Body of pancreas (tissue), 4 donors: ENCODE results near the gene PHAX. TPM values are rescaled to one million over a fixed set of nuclear protein-coding genes. Genes with fewer than 3 reads are reported as not detected.

Experiments used
- ATAC-seq: fragments of 150-250 bp; one replicate; pipeline ENCODE4 v1.9.1; 2016
- DNase-seq, 4 donors: peaks; one replicate each; pipeline ENCODE4 v3.0.0-alpha.2; 2019
- H3K27ac ChIP-seq, 4 donors: fragments of 200-600 bp; sonication (generic); 1 replicate in 3 of 4; 2 replicates in 1 of 4; pipeline versions ENCODE4 v1.5.1 to v1.6.1; 2016 to 2019; ENCODE audit warnings: mild to moderate bottlenecking in 1 of 4, mixed read lengths in 1 of 4, moderate library complexity in 1 of 4
- H3K27me3 ChIP-seq, 2 donors: fragments of 200-600 bp; sonication (generic); one replicate each; pipeline ENCODE4 v1.6.0; 2016; ENCODE audit warnings: mild to moderate bottlenecking in 1 of 2
- H3K36me3 ChIP-seq, 2 donors: fragments of 200-600 bp; sonication (generic); replicated peaks in 1 of 2; 2 replicates each; pipeline ENCODE4 v1.5.1; 2016; ENCODE audit warnings: low read depth in 2 of 2; ENCODE audit not compliant: insufficient read depth in 1 of 2
- H3K4me1 ChIP-seq: fragments of 200-600 bp; sonication (generic); one replicate; pipeline ENCODE4 v1.6.0; 2016
- H3K4me3 ChIP-seq, 2 donors: fragments of 200-600 bp; sonication (generic); 1 replicate in 1 of 2; 2 replicates in 1 of 2; pipeline ENCODE4 v1.5.1; 2016 to 2019
- H3K9me3 ChIP-seq, 3 donors: fragments of 200-600 bp; sonication (generic); 1 replicate in 2 of 3; 2 replicates in 1 of 3; pipeline ENCODE4 v1.5.1; 2016
- POLR2A ChIP-seq, 3 donors: fragments of 450-650 bp; IDR thresholded peaks; one replicate each; pipeline ENCODE4 v1.6.1; 2016; ENCODE audit warnings: antibody characterized with exemption in 3 of 3, mild to moderate bottlenecking in 2 of 3
- WGBS, 2 donors: methylation state at CpG; one replicate each; pipeline ENCODE4 v1.1.5; 2017; 5-methylcytosine and 5-hydroxymethylcytosine counted together
- intact Hi-C: fragments of 100-400 bp; cut with DNase I; formaldehyde crosslinking; loops from one replicate; pipeline ENCODE4 v1.15.1; 2023
- total RNA-seq, 2 donors: library from RNA; depleted of rRNA; stranded (reverse); fragments of >200 nt; gene quantifications; one replicate each; pipeline ENCODE4 v1.1.0, GENCODE V29; 2016
- TF ChIP-seq, protein P1 (sequence below), 7 experiments: fragments of 450-650 bp in 4 of 7; fragments of 200-600 bp in 3 of 7; sonication (generic) in 3 of 7; IDR thresholded peaks; one replicate each; pipeline ENCODE4 v1.5.1; 2016 to 2019; ENCODE audit warnings: antibody characterized with exemption in 7 of 7

The PHAX gene
- total RNA-seq, 2 donors from 2014 or later, result 24.6 to 26.7 TPM

DNA sequence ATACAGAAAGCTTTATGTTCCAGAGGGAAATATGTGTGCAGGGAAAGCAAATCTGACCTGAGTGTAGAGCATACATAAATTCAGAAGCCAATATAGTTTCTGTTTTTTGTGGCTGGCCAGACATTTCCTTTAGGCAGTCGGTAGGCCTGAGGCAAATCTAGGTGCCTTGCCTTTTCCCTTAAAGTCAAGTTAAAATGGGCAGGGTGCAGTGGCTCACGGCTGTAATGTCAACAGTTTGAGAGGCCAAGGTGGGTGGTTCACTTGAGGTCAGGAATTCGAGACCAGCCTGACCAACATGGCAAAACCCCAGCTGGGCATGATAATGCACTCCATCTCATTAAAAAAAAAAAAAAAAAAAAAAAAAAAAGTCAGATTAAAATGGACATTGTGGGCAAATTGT lies 31.2 kb downstream of the PHAX start:
- DNase-seq, result no peak
- H3K4me1 ChIP-seq, result no peaks in the 10 kb centered on the region
- WGBS, 2 donors, result 52 to 59% methylated on average over 3 of the region's 3 CpGs
- H3K4me3 ChIP-seq, result no peak overlapping the region
- no peaks in the 10 kb centered on the region for H3K9me3 ChIP-seq
- H3K36me3 ChIP-seq, result no peaks in the 10 kb centered on the region
- intact Hi-C loops, result no loop called here
- no peaks in the 10 kb centered on the region for H3K27me3 ChIP-seq
- no peak for TF ChIP-seq POLR2A (IDR thresholded peaks at IDR 0.05)
- TF ChIP-seq, protein P1, sequence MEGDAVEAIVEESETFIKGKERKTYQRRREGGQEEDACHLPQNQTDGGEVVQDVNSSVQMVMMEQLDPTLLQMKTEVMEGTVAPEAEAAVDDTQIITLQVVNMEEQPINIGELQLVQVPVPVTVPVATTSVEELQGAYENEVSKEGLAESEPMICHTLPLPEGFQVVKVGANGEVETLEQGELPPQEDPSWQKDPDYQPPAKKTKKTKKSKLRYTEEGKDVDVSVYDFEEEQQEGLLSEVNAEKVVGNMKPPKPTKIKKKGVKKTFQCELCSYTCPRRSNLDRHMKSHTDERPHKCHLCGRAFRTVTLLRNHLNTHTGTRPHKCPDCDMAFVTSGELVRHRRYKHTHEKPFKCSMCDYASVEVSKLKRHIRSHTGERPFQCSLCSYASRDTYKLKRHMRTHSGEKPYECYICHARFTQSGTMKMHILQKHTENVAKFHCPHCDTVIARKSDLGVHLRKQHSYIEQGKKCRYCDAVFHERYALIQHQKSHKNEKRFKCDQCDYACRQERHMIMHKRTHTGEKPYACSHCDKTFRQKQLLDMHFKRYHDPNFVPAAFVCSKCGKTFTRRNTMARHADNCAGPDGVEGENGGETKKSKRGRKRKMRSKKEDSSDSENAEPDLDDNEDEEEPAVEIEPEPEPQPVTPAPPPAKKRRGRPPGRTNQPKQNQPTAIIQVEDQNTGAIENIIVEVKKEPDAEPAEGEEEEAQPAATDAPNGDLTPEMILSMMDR (IDR thresholded peaks at IDR 0.05), result no peak
- no peak overlapping the region for H3K27ac ChIP-seq
- no peak for ATAC-seq

DNA sequence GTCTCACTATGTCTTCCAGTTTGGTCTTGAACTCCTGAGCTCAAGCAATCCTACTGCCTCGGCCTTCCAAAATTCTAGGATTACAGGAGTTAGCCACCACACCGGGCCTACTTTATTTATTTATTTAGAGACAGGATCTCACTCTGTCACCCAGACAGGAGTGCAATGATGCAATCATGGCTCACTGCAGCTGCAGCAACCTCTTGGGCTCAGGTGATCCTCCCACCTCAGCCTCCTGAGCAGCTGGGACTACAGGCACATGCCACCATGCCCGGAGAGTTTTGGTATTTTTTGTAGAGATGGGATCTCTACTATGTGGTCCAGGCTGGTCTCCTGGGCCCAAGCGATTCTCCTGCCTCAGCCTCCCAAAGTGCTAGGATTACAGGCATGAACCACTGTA lies 32.8 kb downstream of the PHAX start:
- H3K27ac ChIP-seq, result no peak overlapping the region
- H3K4me3 ChIP-seq, result no peak overlapping the region
- TF ChIP-seq, protein P1 (IDR thresholded peaks at IDR 0.05), result no peak
- TF ChIP-seq POLR2A (IDR thresholded peaks at IDR 0.05), result no peak
- H3K4me1 ChIP-seq, result no peaks in the 10 kb centered on the region
- no peak for DNase-seq
- H3K36me3 ChIP-seq, result no peaks in the 10 kb centered on the region
- WGBS, 2 donors, result 89 to 94% methylated on average over 4 of the region's 4 CpGs
- no peak for ATAC-seq
- intact Hi-C loops, result no loop called here
- no peaks in the 10 kb centered on the region for H3K9me3 ChIP-seq
- H3K27me3 ChIP-seq, result no peaks in the 10 kb centered on the region

DNA sequence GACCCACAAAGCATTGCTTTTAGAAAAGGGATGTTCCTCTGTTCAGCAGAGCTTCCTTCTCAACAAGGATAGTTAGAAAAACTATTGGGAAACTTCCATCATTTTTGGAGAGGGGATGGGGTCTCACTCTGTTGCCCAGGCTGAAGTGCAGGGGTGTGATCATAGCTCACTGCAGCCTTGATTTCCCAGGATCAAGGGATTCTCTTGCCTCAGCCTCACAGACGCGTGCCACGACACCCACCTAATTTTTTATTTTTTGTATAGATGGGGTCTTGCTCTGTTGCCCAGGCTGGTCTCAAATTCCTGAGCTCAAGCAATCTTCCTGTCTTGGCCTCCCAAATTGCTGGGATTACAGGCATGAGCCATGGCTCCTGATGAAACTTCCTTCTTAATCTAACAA lies 34.8 kb downstream of the PHAX start:
- H3K4me3 ChIP-seq, result no peak overlapping the region
- intact Hi-C loops, result no loop called here
- no peak overlapping the region for H3K27ac ChIP-seq
- TF ChIP-seq POLR2A (IDR thresholded peaks at IDR 0.05), result no peak
- TF ChIP-seq, protein P1 (IDR thresholded peaks at IDR 0.05), result no peak
- ATAC-seq (no peak), DNase-seq (no peak)
- H3K27me3 ChIP-seq, result no peaks in the 10 kb centered on the region
- no peaks in the 10 kb centered on the region for H3K36me3 ChIP-seq
- WGBS, 2 donors, result 68 to 86% methylated on average over 3 of the region's 3 CpGs
- H3K9me3 ChIP-seq, result no peaks in the 10 kb centered on the region
- H3K4me1 ChIP-seq, result no peaks in the 10 kb centered on the region

DNA sequence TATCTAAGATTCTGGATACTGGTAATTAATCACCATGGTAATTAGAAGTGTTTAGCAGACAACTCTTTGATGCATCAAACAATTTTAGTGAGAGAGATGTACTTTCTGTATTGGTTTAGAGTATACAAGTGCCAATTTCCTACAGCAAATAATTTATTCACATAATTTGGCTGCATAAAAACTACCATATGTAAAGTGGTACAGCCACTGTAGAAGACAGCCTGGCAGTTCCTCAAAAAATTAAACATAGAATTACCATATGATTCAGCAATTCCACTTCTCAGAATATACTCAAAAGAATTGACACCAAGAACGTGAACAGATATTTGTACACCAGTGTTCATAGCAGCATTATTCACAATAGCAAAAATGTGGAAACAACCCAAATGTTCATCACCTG lies 36.2 kb downstream of the PHAX start:
- TF ChIP-seq, protein P1 (IDR thresholded peaks at IDR 0.05), result no peak
- DNase-seq, result no peak
- no peak for ATAC-seq
- WGBS, 2 donors, result 78 to 92% methylated on average over 1 of the region's 1 CpG
- H3K27me3 ChIP-seq, result no peaks in the 10 kb centered on the region
- H3K9me3 ChIP-seq, result no peaks in the 10 kb centered on the region
- H3K4me3 ChIP-seq, result no peak overlapping the region
- H3K36me3 ChIP-seq, result no peaks in the 10 kb centered on the region
- H3K27ac ChIP-seq, result no peak overlapping the region
- intact Hi-C loops, result no loop called here
- no peaks in the 10 kb centered on the region for H3K4me1 ChIP-seq

DNA sequence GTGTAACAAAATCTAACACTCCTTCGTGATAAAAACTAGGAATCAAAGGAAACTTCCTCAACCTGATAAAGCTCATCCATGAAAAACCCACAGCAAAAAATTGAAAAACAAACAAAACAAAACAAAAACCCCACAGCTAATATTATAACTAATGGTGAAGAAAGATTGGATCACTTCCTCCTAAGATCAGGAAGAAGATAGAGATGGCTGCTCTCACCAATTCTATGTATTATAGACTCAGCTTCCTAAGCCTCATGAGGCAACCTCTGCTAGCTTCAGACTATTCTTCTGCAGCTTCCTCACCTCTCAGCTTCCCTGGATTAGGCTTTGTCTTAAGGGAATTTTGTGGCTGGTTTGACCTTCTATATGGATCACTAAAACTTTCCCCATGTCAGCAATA lies 40.1 kb downstream of the PHAX start:
- Histone ChIP-seq H3K4me1 (no peaks in the 10 kb centered on the region), H3K27me3 (no peaks in the 10 kb centered on the region), H3K36me3 (no peaks in the 10 kb centered on the region), H3K4me3 (no peak overlapping the region), H3K9me3 (no peaks in the 10 kb centered on the region), H3K27ac (no peak overlapping the region)
- DNase-seq, result no peak
- TF ChIP-seq POLR2A (IDR thresholded peaks at IDR 0.05), result no peak
- TF ChIP-seq, protein P1 (IDR thresholded peaks at IDR 0.05), result no peak
- no peak for ATAC-seq
- intact Hi-C loops, result no loop called here
- 68 to 69% methylated on average over 1 of the region's 1 CpG for WGBS, 2 donors
